Thoracic aorta (tissue), 2 donors: ENCODE measurements around the gene INSYN2A. TPM values are rescaled to one million over a fixed set of nuclear protein-coding genes. Genes with fewer than 3 reads are reported as not detected.

Experiments used
- ATAC-seq: fragments of 150-250 bp; one replicate; pipeline ENCODE4 v1.8.0; 2017; ENCODE audit warnings: low read depth; ENCODE audit not compliant: insufficient number of reproducible peaks, low FRiP score
- DNase-seq: peaks from one replicate; pipeline ENCODE4 v3.0.0-alpha.2; 2020; ENCODE audit warnings: low spot score
- H3K27ac ChIP-seq, 2 donors: fragments of 200-600 bp; sonication (generic); 1 replicate in 1 of 2; 2 replicates in 1 of 2; pipeline ENCODE4 v1.5.1; 2016; ENCODE audit warnings: mild to moderate bottlenecking in 2 of 2, moderate library complexity in 2 of 2
- H3K27me3 ChIP-seq: fragments of 200-600 bp; sonication (generic); replicated peaks from 2 replicates; pipeline ENCODE4 v1.6.0; 2016; ENCODE audit warnings: mild to moderate bottlenecking; ENCODE audit not compliant: insufficient read depth
- H3K36me3 ChIP-seq: fragments of 200-600 bp; sonication (generic); one replicate; pipeline ENCODE4 v1.5.1; 2016
- H3K4me1 ChIP-seq, 2 donors: fragments of 200-600 bp; sonication (generic); 1 replicate in 1 of 2; 2 replicates in 1 of 2; pipeline versions ENCODE4 v1.5.1 to v1.6.0; 2016; ENCODE audit warnings: low read depth in 2 of 2, mild to moderate bottlenecking in 1 of 2; ENCODE audit not compliant: control insufficient read depth in 1 of 2
- H3K4me3 ChIP-seq: fragments of 200-600 bp; sonication (generic); 2 replicates; pipeline ENCODE4 v1.5.1; 2016; ENCODE audit warnings: mild to moderate bottlenecking
- H3K9me3 ChIP-seq: fragments of 200-600 bp; sonication (generic); 2 replicates; pipeline ENCODE4 v1.5.1; 2016
- total RNA-seq, 2 donors: library from RNA; depleted of rRNA; stranded (reverse); fragments of >200 nt; gene quantifications; one replicate each; pipeline versions ENCODE4 v1.1.0 to v1.2.3, GENCODE V29; 2016
- TF ChIP-seq, protein P1 (sequence below): fragments of 200-600 bp; sonication (generic); IDR thresholded peaks from one replicate; pipeline ENCODE4 v1.5.1; 2019; ENCODE audit warnings: antibody characterized with exemption

The INSYN2A gene
- total RNA-seq, 2 donors from 2014 or later, result 0.35 TPM; not detected in 1

DNA sequence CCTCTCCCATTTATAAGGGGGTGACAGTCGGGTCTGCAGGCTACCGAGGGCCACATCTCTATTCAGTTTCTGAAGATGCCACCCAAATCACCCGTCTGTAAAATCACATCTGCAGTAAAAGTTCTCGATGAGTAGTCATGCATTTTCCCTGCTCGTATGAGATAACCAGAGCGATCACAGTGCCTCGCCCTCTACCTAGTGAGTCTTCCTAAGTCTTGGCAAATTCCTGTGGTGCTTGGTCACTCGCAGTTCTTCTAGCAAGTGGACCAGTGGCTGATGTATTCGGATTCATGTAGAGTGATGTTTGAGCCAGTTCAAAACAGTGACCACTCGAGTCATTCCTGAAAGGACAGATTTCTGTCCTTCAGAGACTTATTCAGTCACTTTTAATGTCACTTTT lies 44.9 kb downstream of the INSYN2A start:
- TF ChIP-seq, protein P1, sequence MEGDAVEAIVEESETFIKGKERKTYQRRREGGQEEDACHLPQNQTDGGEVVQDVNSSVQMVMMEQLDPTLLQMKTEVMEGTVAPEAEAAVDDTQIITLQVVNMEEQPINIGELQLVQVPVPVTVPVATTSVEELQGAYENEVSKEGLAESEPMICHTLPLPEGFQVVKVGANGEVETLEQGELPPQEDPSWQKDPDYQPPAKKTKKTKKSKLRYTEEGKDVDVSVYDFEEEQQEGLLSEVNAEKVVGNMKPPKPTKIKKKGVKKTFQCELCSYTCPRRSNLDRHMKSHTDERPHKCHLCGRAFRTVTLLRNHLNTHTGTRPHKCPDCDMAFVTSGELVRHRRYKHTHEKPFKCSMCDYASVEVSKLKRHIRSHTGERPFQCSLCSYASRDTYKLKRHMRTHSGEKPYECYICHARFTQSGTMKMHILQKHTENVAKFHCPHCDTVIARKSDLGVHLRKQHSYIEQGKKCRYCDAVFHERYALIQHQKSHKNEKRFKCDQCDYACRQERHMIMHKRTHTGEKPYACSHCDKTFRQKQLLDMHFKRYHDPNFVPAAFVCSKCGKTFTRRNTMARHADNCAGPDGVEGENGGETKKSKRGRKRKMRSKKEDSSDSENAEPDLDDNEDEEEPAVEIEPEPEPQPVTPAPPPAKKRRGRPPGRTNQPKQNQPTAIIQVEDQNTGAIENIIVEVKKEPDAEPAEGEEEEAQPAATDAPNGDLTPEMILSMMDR, result no peak
- ATAC-seq (no peak), DNase-seq (no peak)

DNA sequence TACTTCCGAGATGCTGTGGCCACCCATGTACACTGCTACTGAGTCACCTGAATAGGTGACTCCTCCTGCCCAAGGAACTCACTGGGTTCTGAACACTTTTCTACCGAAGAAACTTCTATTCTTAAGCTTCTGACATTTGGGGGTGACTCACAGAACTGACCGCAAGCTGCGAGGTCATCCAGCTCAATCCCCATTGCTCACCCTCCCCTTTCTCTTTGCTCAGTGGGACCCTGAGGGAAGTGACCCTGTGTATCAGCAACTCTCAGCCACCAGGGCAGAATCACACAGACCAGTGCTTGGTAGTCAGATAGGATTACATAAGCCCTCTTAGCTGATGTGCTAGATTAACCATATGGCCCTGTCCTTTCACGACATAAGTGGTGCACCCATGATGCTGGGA lies 46.3 kb downstream of the INSYN2A start:
- Histone ChIP-seq H3K4me3 (no peak overlapping the region), H3K36me3 (no peaks in the 10 kb centered on the region), H3K27ac (no peak overlapping the region), H3K9me3 (no peaks in the 10 kb centered on the region), H3K27me3 (no peaks in the 10 kb centered on the region), H3K4me1 (no peaks in the 10 kb centered on the region)
- no peak for DNase-seq
- ATAC-seq, result no peak
- TF ChIP-seq, protein P1, result no peak

More for the DNA sequence above, 44.9 kb downstream of the INSYN2A start:
- H3K36me3 ChIP-seq, result no peaks in the 10 kb centered on the region
- H3K4me3 ChIP-seq, result no peak overlapping the region
- no peaks in the 10 kb centered on the region for H3K27me3 ChIP-seq
- H3K9me3 ChIP-seq, result no peaks in the 10 kb centered on the region
- H3K27ac ChIP-seq, result no peak overlapping the region
- no peaks in the 10 kb centered on the region for H3K4me1 ChIP-seq

DNA sequence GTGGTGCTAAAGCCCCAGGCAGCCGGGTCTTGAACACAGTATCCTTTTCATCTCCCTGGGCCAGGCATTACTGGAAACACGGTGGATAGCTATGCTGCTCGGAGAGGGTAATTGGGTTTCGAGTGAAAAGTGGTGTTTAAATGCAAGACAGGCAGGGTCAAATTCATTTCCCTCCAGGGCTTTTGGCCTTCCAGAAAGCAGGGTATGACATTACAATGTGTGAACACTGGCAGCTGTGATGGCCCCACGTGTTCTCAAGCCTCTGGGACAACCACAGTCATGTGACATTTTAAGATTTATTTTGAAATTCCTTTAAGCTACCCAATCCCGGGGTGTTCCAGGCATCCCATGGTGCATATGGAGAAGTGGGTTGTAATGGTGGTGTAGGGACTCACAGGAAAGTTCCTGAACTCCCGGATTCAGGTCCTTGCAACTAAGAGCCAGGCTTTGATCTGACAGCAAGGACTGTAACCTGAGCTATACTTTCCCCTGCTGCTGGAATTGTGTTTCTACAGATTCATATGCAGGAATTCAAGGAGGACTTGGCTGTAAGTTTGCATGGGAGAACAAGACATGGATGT lies 46.8 kb downstream of the INSYN2A start:
- no peak overlapping the region for H3K4me3 ChIP-seq
- H3K27me3 ChIP-seq, result no peaks in the 10 kb centered on the region
- H3K9me3 ChIP-seq, result no peaks in the 10 kb centered on the region
- ATAC-seq, result no peak
- DNase-seq, result no peak
- TF ChIP-seq, protein P1, result no peak
- H3K4me1 ChIP-seq, result no peaks in the 10 kb centered on the region
- H3K36me3 ChIP-seq, result no peaks in the 10 kb centered on the region
- H3K27ac ChIP-seq, result no peak overlapping the region

DNA sequence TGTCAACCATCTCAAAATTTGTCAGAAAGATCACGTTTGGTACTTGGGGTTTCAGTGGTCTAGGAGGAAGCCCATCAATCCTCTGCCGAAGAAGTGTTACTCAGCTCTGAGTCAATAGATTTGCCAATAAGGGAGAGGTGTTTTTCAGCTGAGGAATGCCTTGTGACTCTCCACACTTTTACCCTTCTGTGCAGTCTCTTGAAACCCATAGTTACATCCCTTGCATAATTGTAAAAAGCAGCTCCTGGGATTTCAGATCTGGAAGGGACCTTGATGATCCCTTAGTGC lies 47.5 kb downstream of the INSYN2A start:
- ATAC-seq (no peak), DNase-seq (no peak)
- H3K36me3 ChIP-seq, result no peaks in the 10 kb centered on the region
- TF ChIP-seq, protein P1, result no peak
- no peaks in the 10 kb centered on the region for H3K9me3 ChIP-seq
- H3K4me1 ChIP-seq, result no peaks in the 10 kb centered on the region
- H3K27me3 ChIP-seq, result no peaks in the 10 kb centered on the region
- H3K27ac ChIP-seq, result no peak overlapping the region
- no peak overlapping the region for H3K4me3 ChIP-seq

DNA sequence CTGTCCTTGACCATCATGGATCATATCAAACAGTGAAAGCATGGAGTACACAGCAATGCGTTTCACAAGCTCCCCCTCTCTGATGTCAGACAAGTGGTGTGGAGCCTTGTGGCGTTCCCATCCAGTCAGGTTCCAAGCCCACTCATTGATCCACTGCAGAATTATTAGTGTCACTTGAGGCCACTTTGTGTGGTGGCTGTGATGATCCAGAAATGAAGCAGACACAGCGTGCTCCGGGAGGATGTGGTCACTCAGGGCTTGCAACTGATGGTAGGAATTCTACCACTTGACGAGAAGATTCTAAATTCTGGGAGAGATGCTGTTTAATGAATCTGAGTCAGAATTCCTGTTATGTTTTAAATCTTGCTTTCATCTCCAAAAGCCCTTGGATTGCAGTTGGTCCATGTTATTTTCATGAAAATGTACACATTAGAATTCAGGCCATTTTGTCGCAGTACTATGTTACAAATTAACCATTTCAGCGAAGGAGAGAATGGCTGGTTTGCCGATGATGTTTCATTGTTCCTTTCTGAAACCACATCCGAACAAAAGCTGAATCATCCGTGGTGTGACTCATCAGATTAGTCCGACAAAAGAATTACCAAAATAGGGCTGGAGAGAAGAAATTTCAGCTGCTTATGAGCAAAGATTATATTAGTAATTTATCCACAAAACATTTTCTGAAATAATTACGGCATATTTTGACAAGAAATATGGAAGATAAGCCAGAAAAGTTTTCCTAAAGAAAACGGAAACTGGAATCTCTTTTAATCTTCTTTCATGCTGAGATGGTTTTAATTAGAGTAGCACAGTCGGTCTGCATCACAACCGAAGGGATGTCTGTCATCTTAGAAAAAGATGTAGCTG lies 48.1 kb downstream of the INSYN2A start:
- TF ChIP-seq, protein P1, result no peak
- Histone ChIP-seq H3K9me3 (no peaks in the 10 kb centered on the region), H3K27ac (no peak overlapping the region), H3K36me3 (no peaks in the 10 kb centered on the region), H3K27me3 (no peaks in the 10 kb centered on the region), H3K4me3 (peak overlapping the region; percentile 38), H3K4me1 (no peaks in the 10 kb centered on the region)
- no peak for DNase-seq
- ATAC-seq, result no peak
